ENCODE measurements around the gene PAH.

Gene PAH

GRCh38 chr12:102903337-102904007 lies 13.6 kb downstream of the PAH start:
- no peak for ATAC-seq (ENCODE audit: low read depth)
- Histone ChIP-seq H3K9me3 (ENCODE audit: severe bottlenecking) (no peaks in the 10 kb centered on the region), H3K36me3 (ENCODE audit: low read depth) (no peaks in the 10 kb centered on the region), H3K27me3 (ENCODE audit: insufficient read depth, poor library complexity, severe bottlenecking) (no peaks in the 10 kb centered on the region), H3K4me3 (ENCODE audit: severe bottlenecking) (no peak overlapping the region), H3K4me1 (ENCODE audit: insufficient read depth, poor library complexity, severe bottlenecking) (no peaks in the 10 kb centered on the region), H3K27ac (ENCODE audit: poor library complexity, severe bottlenecking) (no peak overlapping the region)
- no peak for DNase-seq (ENCODE audit: low spot score)
- no peak for TF ChIP-seq CTCF (IDR thresholded peaks at IDR 0.05; ENCODE audit: poor library complexity, severe bottlenecking)

GRCh38 chr12:102902093-102902492 lies 15.0 kb downstream of the PAH start:
- H3K36me3 ChIP-seq (ENCODE audit: low read depth) = no peaks in the 10 kb centered on the region

GRCh38 chr12:102900389-102900788 lies 16.7 kb downstream of the PAH start:
- Histone ChIP-seq H3K27me3 (ENCODE audit: insufficient read depth, poor library complexity, severe bottlenecking) (no peaks in the 10 kb centered on the region), H3K9me3 (ENCODE audit: severe bottlenecking) (no peaks in the 10 kb centered on the region), H3K4me1 (ENCODE audit: insufficient read depth, poor library complexity, severe bottlenecking) (no peaks in the 10 kb centered on the region), H3K27ac (ENCODE audit: poor library complexity, severe bottlenecking) (no peak overlapping the region), H3K4me3 (ENCODE audit: severe bottlenecking) (no peak overlapping the region), H3K36me3 (ENCODE audit: low read depth) (no peaks in the 10 kb centered on the region)
- no peak for TF ChIP-seq CTCF (IDR thresholded peaks at IDR 0.05; ENCODE audit: poor library complexity, severe bottlenecking)
- no peak for DNase-seq (ENCODE audit: low spot score)
- ATAC-seq (ENCODE audit: low read depth) = no peak

More at GRCh38 chr12:102902093-102902492, 15.0 kb downstream of the PAH start:
- H3K27ac ChIP-seq (ENCODE audit: poor library complexity, severe bottlenecking) = no peak overlapping the region
- H3K27me3 ChIP-seq (ENCODE audit: insufficient read depth, poor library complexity, severe bottlenecking) = no peaks in the 10 kb centered on the region
- ATAC-seq (ENCODE audit: low read depth) = no peak
- no peak overlapping the region for H3K4me3 ChIP-seq (ENCODE audit: severe bottlenecking)
- no peaks in the 10 kb centered on the region for H3K9me3 ChIP-seq (ENCODE audit: severe bottlenecking)
- no peak for DNase-seq (ENCODE audit: low spot score)
- H3K4me1 ChIP-seq (ENCODE audit: insufficient read depth, poor library complexity, severe bottlenecking) = no peaks in the 10 kb centered on the region
- no peak for TF ChIP-seq CTCF (IDR thresholded peaks at IDR 0.05; ENCODE audit: poor library complexity, severe bottlenecking)

GRCh38 chr12:102896067-102896466 lies 21.0 kb downstream of the PAH start:
- no peaks in the 10 kb centered on the region for H3K36me3 ChIP-seq (ENCODE audit: low read depth)
- DNase-seq (ENCODE audit: low spot score) (no peak), ATAC-seq (ENCODE audit: low read depth) (no peak)
- H3K4me3 ChIP-seq (ENCODE audit: severe bottlenecking) = no peak overlapping the region
- TF ChIP-seq CTCF (IDR thresholded peaks at IDR 0.05; ENCODE audit: poor library complexity, severe bottlenecking) = no peak
- H3K9me3 ChIP-seq (ENCODE audit: severe bottlenecking) = no peaks in the 10 kb centered on the region
- no peaks in the 10 kb centered on the region for H3K4me1 ChIP-seq (ENCODE audit: insufficient read depth, poor library complexity, severe bottlenecking)
- H3K27me3 ChIP-seq (ENCODE audit: insufficient read depth, poor library complexity, severe bottlenecking) = peaks cover 5% of the 10 kb centered on the region
- no peak overlapping the region for H3K27ac ChIP-seq (ENCODE audit: poor library complexity, severe bottlenecking)

GRCh38 chr12:102891756-102892155 lies 25.3 kb downstream of the PAH start:
- DNase-seq (ENCODE audit: low spot score) (no peak), ATAC-seq (ENCODE audit: low read depth) (no peak)
- no peak for TF ChIP-seq CTCF (IDR thresholded peaks at IDR 0.05; ENCODE audit: poor library complexity, severe bottlenecking)
- Histone ChIP-seq H3K36me3 (ENCODE audit: low read depth) (no peaks in the 10 kb centered on the region), H3K9me3 (ENCODE audit: severe bottlenecking) (no peaks in the 10 kb centered on the region), H3K4me3 (ENCODE audit: severe bottlenecking) (no peak overlapping the region), H3K27ac (ENCODE audit: poor library complexity, severe bottlenecking) (no peak overlapping the region), H3K27me3 (ENCODE audit: insufficient read depth, poor library complexity, severe bottlenecking) (peaks cover 8% of the 10 kb centered on the region), H3K4me1 (ENCODE audit: insufficient read depth, poor library complexity, severe bottlenecking) (no peaks in the 10 kb centered on the region)

Data from RWPE2 (cell line).